Hepatocyte (in vitro differentiated cells): ENCODE measurements around the gene ILF3. TPM values are rescaled to one million over a fixed set of nuclear protein-coding genes. Genes with fewer than 3 reads are reported as not detected.

Source experiments
- DNase-seq: peaks from one replicate; pipeline ENCODE4 v3.0.0-alpha.2; 2016; ENCODE audit warnings: low spot score
- H2AFZ ChIP-seq: fragments of 200-600 bp; sonication (generic); 2 replicates; pipeline ENCODE4 v1.6.0; 2016; ENCODE audit warnings: antibody characterized with exemption, mild to moderate bottlenecking
- H3K27ac ChIP-seq: fragments of 200-600 bp; sonication (generic); 2 replicates; pipeline ENCODE4 v1.5.1; 2016; ENCODE audit warnings: mild to moderate bottlenecking
- H3K27me3 ChIP-seq: fragments of 200-600 bp; sonication (generic); 2 replicates; pipeline ENCODE4 v1.6.1; 2016
- H3K36me3 ChIP-seq: fragments of 200-600 bp; sonication (generic); replicated peaks from 2 replicates; pipeline ENCODE4 v1.5.1; 2016; ENCODE audit warnings: low read depth; ENCODE audit not compliant: insufficient read depth
- H3K4me1 ChIP-seq: fragments of 200-600 bp; sonication (generic); 2 replicates; pipeline ENCODE4 v1.5.1; 2016; ENCODE audit warnings: mild to moderate bottlenecking, moderate library complexity; ENCODE audit not compliant: insufficient read depth
- H3K4me2 ChIP-seq: fragments of 200-600 bp; sonication (generic); 2 replicates; pipeline ENCODE4 v1.6.0; 2016
- H3K4me3 ChIP-seq: fragments of 200-600 bp; sonication (generic); 2 replicates; pipeline ENCODE4 v1.5.1; 2016; ENCODE audit warnings: mild to moderate bottlenecking
- H3K79me2 ChIP-seq: fragments of 200-600 bp; sonication (generic); 2 replicates; pipeline ENCODE4 v1.6.0; 2017; ENCODE audit warnings: mild to moderate bottlenecking
- H3K9me2 ChIP-seq: fragments of 200-600 bp; sonication (generic); replicated peaks from 2 replicates; pipeline ENCODE4 v1.6.0; 2017; ENCODE audit warnings: mild to moderate bottlenecking; ENCODE audit not compliant: insufficient read depth
- H3K9me3 ChIP-seq: fragments of 200-600 bp; sonication (generic); 2 replicates; pipeline ENCODE4 v1.5.1; 2016; ENCODE audit warnings: low read depth, mild to moderate bottlenecking
- H4K20me1 ChIP-seq: fragments of 200-600 bp; sonication (generic); 2 replicates; pipeline ENCODE4 v1.6.0; 2016; ENCODE audit warnings: mild to moderate bottlenecking; ENCODE audit not compliant: insufficient read depth, poor library complexity, severe bottlenecking
- CTCF ChIP-seq: fragments of 200-600 bp; sonication (generic); IDR thresholded peaks from 2 replicates; pipeline ENCODE4 v1.5.1; 2016; ENCODE audit warnings: antibody characterized with exemption, mild to moderate bottlenecking; ENCODE audit not compliant: poor library complexity
- EZH2 ChIP-seq: fragments of 200-600 bp; sonication (generic); IDR thresholded peaks from 2 replicates; pipeline ENCODE4 v1.6.1; 2016; ENCODE audit warnings: antibody characterized with exemption, mild to moderate bottlenecking, borderline replicate concordance
- EZH2phosphoT487 ChIP-seq: fragments of 200-600 bp; sonication (generic); IDR thresholded peaks from one replicate; pipeline ENCODE4 v1.6.1; 2018; ENCODE audit warnings: antibody characterized with exemption, mild to moderate bottlenecking, low read depth, moderate library complexity; ENCODE audit not compliant: unreplicated experiment, severe bottlenecking
- WGBS: methylation state at CpG from one replicate; pipeline ENCODE4 v1.1.6; 2016; ENCODE audit warnings: low lambda C conversion rate; ENCODE audit errors: missing lambda C conversion rate; 5-methylcytosine and 5-hydroxymethylcytosine counted together
- polyA plus RNA-seq: library from polyadenylated mRNA; unstranded; fragments of >200 nt; fragmentation: Nextera tagmentation; extraction: Ambion mirVana; gene quantifications from 2 replicates; pipeline ENCODE4 v1.2.1, GENCODE V29; 2016
- total RNA-seq: library from RNA; depleted of rRNA; stranded (reverse); fragments of >200 nt; gene quantifications from 2 replicates; pipeline ENCODE4 v1.2.3, GENCODE V29; 2014

ILF3 gene
- total RNA-seq = 112 and 149 TPM in 2 replicates
- polyA plus RNA-seq = 120 and 129 TPM in 2 replicates

- H3K79me2 ChIP-seq = peaks cover 55% of the 10 kb centered on the region
- peak within 1 kb of the TSS; percentile 73 for H3K4me3 ChIP-seq
- peaks cover 43% of the 10 kb centered on the region for H4K20me1 ChIP-seq
- H2AFZ ChIP-seq = peak within 1 kb of the TSS; percentile 28
- peaks cover 22% of the 10 kb centered on the region for H3K4me1 ChIP-seq
- 3% methylated on average over 33 of the region's 91 CpGs for WGBS
- peak; percentile 100 for DNase-seq
- peak within 1 kb of the TSS; percentile 98 for H3K27ac ChIP-seq
- H3K9me3 ChIP-seq = no peaks in the 10 kb centered on the region
- TF ChIP-seq EZH2 (no peak), CTCF (no peak), EZH2phosphoT487 (no peak)
- no peaks in the 10 kb centered on the region for H3K27me3 ChIP-seq
- H3K4me2 ChIP-seq = peak within 1 kb of the TSS; percentile 98
- no peaks in the 10 kb centered on the region for H3K36me3 ChIP-seq
- H3K9me2 ChIP-seq = no peaks in the 10 kb centered on the region
These were observed at the start of gene ILF3 for GRCh38 chr19:10653732-10654609. ILF3 (plus strand) TSS chr19:10654346; CDS start chr19:10670606, 16,260 bp downstream.

- peak overlapping the region; percentile 95 for H3K4me2 ChIP-seq
These were observed 49.6 kb upstream of the ILF3 start for GRCh38 chr19:10604460-10604980.

GRCh38 chr19:10611907-10612306 lies 42.2 kb upstream of the ILF3 start:
- WGBS = 86% methylated on average over 5 of the region's 5 CpGs
- H2AFZ ChIP-seq = no peak overlapping the region
- no peaks in the 10 kb centered on the region for H3K79me2 ChIP-seq
- H4K20me1 ChIP-seq = no peaks in the 10 kb centered on the region
- H3K27me3 ChIP-seq = no peaks in the 10 kb centered on the region
- no peak overlapping the region for H3K27ac ChIP-seq
- H3K4me2 ChIP-seq = no peak overlapping the region
- TF ChIP-seq EZH2phosphoT487 = no peak
- TF ChIP-seq CTCF = no peak
- no peak for TF ChIP-seq EZH2
- no peaks in the 10 kb centered on the region for H3K36me3 ChIP-seq
- no peak overlapping the region for H3K4me3 ChIP-seq
- H3K9me2 ChIP-seq = no peaks in the 10 kb centered on the region
- DNase-seq = no peak
- no peaks in the 10 kb centered on the region for H3K4me1 ChIP-seq
- H3K9me3 ChIP-seq = no peaks in the 10 kb centered on the region

More at GRCh38 chr19:10604460-10604980, 49.6 kb upstream of the ILF3 start:
- Histone ChIP-seq H3K27me3 (no peaks in the 10 kb centered on the region), H3K4me3 (no peak overlapping the region), H3K79me2 (peaks cover 17% of the 10 kb centered on the region), H3K27ac (peak overlapping the region; percentile 79), H3K9me2 (no peaks in the 10 kb centered on the region), H3K36me3 (no peaks in the 10 kb centered on the region), H3K4me1 (peaks cover 8% of the 10 kb centered on the region), H3K9me3 (no peaks in the 10 kb centered on the region), H4K20me1 (no peaks in the 10 kb centered on the region), H2AFZ (no peak overlapping the region)
- no peak for DNase-seq
- 67% methylated on average over 9 of the region's 9 CpGs for WGBS
- no peak for TF ChIP-seq EZH2phosphoT487
- no peak for TF ChIP-seq EZH2
- TF ChIP-seq CTCF = no peak
